ENCODE measurements around the gene CDC40.

The CDC40 gene

DNA sequence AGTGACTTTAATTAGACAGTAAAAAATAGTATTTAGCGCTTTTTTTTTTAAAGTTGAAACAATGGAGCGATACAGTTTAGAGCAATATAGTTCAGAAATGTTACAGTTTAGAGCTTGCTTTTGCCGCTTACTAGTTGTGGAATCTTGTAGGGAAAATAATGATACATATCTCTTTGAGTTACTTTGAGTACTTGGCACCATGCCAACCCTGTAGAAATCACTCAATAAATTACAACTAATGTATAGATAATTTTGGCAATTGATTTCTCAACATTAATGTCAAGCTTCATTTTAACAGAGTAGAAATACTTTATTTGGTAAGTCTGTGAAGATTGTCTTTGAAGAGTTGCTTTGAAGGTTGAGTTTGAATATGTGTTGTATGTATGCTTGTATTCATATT, 27.4 kb downstream of the CDC40 start:
- no peak for DNase-seq (ENCODE audit: extremely low read depth, low read depth)

GRCh38 chr6:110211753-110212152, 31.5 kb downstream of the CDC40 start:
- TF ChIP-seq, protein P1, sequence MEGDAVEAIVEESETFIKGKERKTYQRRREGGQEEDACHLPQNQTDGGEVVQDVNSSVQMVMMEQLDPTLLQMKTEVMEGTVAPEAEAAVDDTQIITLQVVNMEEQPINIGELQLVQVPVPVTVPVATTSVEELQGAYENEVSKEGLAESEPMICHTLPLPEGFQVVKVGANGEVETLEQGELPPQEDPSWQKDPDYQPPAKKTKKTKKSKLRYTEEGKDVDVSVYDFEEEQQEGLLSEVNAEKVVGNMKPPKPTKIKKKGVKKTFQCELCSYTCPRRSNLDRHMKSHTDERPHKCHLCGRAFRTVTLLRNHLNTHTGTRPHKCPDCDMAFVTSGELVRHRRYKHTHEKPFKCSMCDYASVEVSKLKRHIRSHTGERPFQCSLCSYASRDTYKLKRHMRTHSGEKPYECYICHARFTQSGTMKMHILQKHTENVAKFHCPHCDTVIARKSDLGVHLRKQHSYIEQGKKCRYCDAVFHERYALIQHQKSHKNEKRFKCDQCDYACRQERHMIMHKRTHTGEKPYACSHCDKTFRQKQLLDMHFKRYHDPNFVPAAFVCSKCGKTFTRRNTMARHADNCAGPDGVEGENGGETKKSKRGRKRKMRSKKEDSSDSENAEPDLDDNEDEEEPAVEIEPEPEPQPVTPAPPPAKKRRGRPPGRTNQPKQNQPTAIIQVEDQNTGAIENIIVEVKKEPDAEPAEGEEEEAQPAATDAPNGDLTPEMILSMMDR (IDR thresholded peaks at IDR 0.05; ENCODE audit: low read depth, low read length), result no peak
- DNase-seq (ENCODE audit: extremely low read depth, low read depth), result no peak

More for the DNA sequence above, 27.4 kb downstream of the CDC40 start:
- TF ChIP-seq, protein P1 (IDR thresholded peaks at IDR 0.05; ENCODE audit: low read depth, low read length), result no peak

DNA sequence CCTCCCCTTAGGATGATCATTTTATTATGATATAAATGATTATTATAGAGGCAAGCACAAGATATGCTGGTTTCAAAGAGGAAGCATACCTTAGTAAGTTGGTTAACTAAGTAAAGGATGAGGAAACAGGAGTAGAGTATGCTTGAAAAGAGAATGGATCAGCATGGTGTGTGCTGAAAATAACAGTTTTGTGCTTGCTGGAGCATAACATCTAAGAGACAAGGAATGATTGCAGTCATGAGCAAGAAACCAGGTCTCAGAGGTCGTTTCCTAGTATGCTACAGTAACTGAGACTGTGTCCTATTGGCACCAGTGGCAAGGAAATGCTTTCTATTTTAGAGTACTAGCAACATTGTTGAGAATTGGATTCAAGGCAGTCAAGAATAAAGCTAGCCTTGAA, 34.1 kb downstream of the CDC40 start:
- TF ChIP-seq, protein P1 (IDR thresholded peaks at IDR 0.05; ENCODE audit: low read depth, low read length), result no peak

GRCh38 chr6:110216140-110216539, 35.9 kb downstream of the CDC40 start:
- TF ChIP-seq, protein P1 (IDR thresholded peaks at IDR 0.05; ENCODE audit: low read depth, low read length), result no peak
- no peak for DNase-seq (ENCODE audit: extremely low read depth, low read depth)

More for the DNA sequence above, 34.1 kb downstream of the CDC40 start:
- no peak for DNase-seq (ENCODE audit: extremely low read depth, low read depth)

GRCh38 chr6:110217266-110217665, 37.0 kb downstream of the CDC40 start:
- no peak for DNase-seq (ENCODE audit: extremely low read depth, low read depth)
- TF ChIP-seq, protein P1 (IDR thresholded peaks at IDR 0.05; ENCODE audit: low read depth, low read length), result no peak

DNA sequence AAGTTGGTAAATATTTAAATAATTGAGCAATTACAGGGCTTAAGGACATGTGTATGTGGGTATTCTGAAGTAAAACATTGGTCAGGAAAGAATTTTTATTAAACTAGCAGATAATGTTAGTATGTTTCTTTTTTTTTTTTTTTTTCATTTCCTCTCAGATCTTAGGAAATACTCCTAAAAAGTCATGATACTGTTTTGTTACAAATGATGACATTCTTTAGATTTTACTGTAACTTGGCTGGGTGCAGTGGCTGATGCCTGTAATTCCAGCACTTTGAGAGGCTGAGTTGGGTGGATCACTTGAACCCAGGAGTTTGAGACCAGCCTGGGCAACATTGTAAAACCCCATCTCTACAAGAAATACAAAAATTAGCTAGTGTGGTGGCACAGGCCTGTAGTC, 41.5 kb downstream of the CDC40 start:
- DNase-seq (ENCODE audit: extremely low read depth, low read depth), result no peak
- TF ChIP-seq, protein P1 (IDR thresholded peaks at IDR 0.05; ENCODE audit: low read depth, low read length), result no peak

DNA sequence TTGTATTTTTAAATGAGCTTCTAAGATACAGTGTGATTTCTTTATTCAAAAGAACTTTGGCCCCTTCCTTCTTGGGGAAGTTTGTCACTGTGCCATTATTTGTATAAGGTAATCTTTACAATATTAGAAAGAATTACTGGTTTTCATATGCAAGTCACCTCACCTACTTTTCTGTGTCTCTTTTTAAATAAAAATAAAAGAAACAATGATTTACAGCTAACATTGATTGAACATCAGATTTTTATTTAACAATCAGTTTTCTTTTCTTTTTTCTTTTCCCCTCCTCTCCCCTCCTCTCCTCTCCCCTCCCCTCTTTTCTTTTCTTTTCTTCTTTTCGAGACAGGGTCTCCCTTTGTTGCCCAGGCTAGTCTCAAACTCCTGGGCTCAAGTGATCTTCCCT, 46.0 kb downstream of the CDC40 start:
- DNase-seq (ENCODE audit: extremely low read depth, low read depth), result no peak
- TF ChIP-seq, protein P1 (IDR thresholded peaks at IDR 0.05; ENCODE audit: low read depth, low read length), result no peak

Data from AG09319 (cell line).